ENCODE measurements around the gene ABHD12B. TPM values are rescaled to one million over a fixed set of nuclear protein-coding genes. Genes with fewer than 3 reads are reported as not detected.
"Not testable (repeated sequence)": the region's sequence is repeated elsewhere in the genome, so short reads cannot be mapped to it uniquely, and the experiment has no call there.

The ABHD12B gene
- total RNA-seq, 1 experiment from 2014 or later = not detected

GRCh38 chr14:50917449-50917848 is 45.6 kb downstream of the ABHD12B start:
- no peak for DNase-seq
- H3K36me3 ChIP-seq = no peaks in the 10 kb centered on the region
- no peaks in the 10 kb centered on the region for H3K27me3 ChIP-seq
- no peak overlapping the region for H3K4me3 ChIP-seq
- H3K9me3 ChIP-seq = no peaks in the 10 kb centered on the region

- not testable (repeated sequence) for H3K27me3 ChIP-seq, H3K4me3 ChIP-seq, DNase-seq, H3K36me3 ChIP-seq, H3K9me3 ChIP-seq
Observed at GRCh38 chr14:50919524-50919923, 47.7 kb downstream of the ABHD12B start.

- H3K4me3 ChIP-seq = no peak overlapping the region
- H3K36me3 ChIP-seq = no peaks in the 10 kb centered on the region
- DNase-seq = no peak
- no peaks in the 10 kb centered on the region for H3K9me3 ChIP-seq
- H3K27me3 ChIP-seq = no peaks in the 10 kb centered on the region
Observed at GRCh38 chr14:50920482-50921230, 48.8 kb downstream of the ABHD12B start.

- H3K36me3 ChIP-seq = no peaks in the 10 kb centered on the region
Observed at GRCh38 chr14:50922803-50923202, 51.0 kb downstream of the ABHD12B start.

GRCh38 chr14:50924236-50924635 is 52.4 kb downstream of the ABHD12B start:
- no peak overlapping the region for H3K4me3 ChIP-seq
- H3K27me3 ChIP-seq = no peaks in the 10 kb centered on the region
- DNase-seq = no peak
- no peaks in the 10 kb centered on the region for H3K9me3 ChIP-seq
- H3K36me3 ChIP-seq = no peaks in the 10 kb centered on the region

More at GRCh38 chr14:50922803-50923202, 51.0 kb downstream of the ABHD12B start:
- Histone ChIP-seq H3K27me3 (no peaks in the 10 kb centered on the region), H3K4me3 (no peak overlapping the region), H3K9me3 (no peaks in the 10 kb centered on the region)
- no peak for DNase-seq

GRCh38 chr14:50924843-50925242 is 53.0 kb downstream of the ABHD12B start:
- Histone ChIP-seq H3K27me3 (no peaks in the 10 kb centered on the region), H3K36me3 (no peaks in the 10 kb centered on the region)
- no peak for DNase-seq

GRCh38 chr14:50926851-50927386 is 55.1 kb downstream of the ABHD12B start:
- Histone ChIP-seq H3K4me3 (no peak overlapping the region), H3K9me3 (no peaks in the 10 kb centered on the region), H3K27me3 (no peaks in the 10 kb centered on the region), H3K36me3 (no peaks in the 10 kb centered on the region)
- no peak for DNase-seq

More at GRCh38 chr14:50924843-50925242, 53.0 kb downstream of the ABHD12B start:
- no peaks in the 10 kb centered on the region for H3K9me3 ChIP-seq
- no peak overlapping the region for H3K4me3 ChIP-seq

GRCh38 chr14:50928002-50928635 is 56.3 kb downstream of the ABHD12B start:
- no peaks in the 10 kb centered on the region for H3K27me3 ChIP-seq
- H3K4me3 ChIP-seq = no peak overlapping the region
- no peaks in the 10 kb centered on the region for H3K36me3 ChIP-seq
- DNase-seq = no peak
- no peaks in the 10 kb centered on the region for H3K9me3 ChIP-seq

- no peaks in the 10 kb centered on the region for H3K9me3 ChIP-seq
- no peak for DNase-seq
- no peak overlapping the region for H3K4me3 ChIP-seq
- H3K36me3 ChIP-seq = no peaks in the 10 kb centered on the region
- H3K27me3 ChIP-seq = no peaks in the 10 kb centered on the region
Observed at GRCh38 chr14:50929506-50929905, 57.7 kb downstream of the ABHD12B start.

GRCh38 chr14:50931559-50931958 is 59.7 kb downstream of the ABHD12B start:
- H3K4me3 ChIP-seq = no peak overlapping the region
- no peaks in the 10 kb centered on the region for H3K9me3 ChIP-seq
- DNase-seq = no peak
- H3K36me3 ChIP-seq = no peaks in the 10 kb centered on the region
- no peaks in the 10 kb centered on the region for H3K27me3 ChIP-seq

GRCh38 chr14:50932156-50932555 is 60.3 kb downstream of the ABHD12B start:
- H3K36me3 ChIP-seq = no peaks in the 10 kb centered on the region
- no peaks in the 10 kb centered on the region for H3K9me3 ChIP-seq
- DNase-seq = no peak
- H3K27me3 ChIP-seq = no peaks in the 10 kb centered on the region
- no peak overlapping the region for H3K4me3 ChIP-seq

- Histone ChIP-seq H3K4me3 (no peak overlapping the region), H3K9me3 (no peaks in the 10 kb centered on the region), H3K36me3 (no peaks in the 10 kb centered on the region), H3K27me3 (no peaks in the 10 kb centered on the region)
- DNase-seq = no peak
Observed at GRCh38 chr14:50932592-50933495, 61.0 kb downstream of the ABHD12B start.

- Histone ChIP-seq H3K9me3 (no peaks in the 10 kb centered on the region), H3K36me3 (no peaks in the 10 kb centered on the region)
Observed at GRCh38 chr14:50935126-50936015, 63.5 kb downstream of the ABHD12B start.

GRCh38 chr14:50936016-50936340 is 64.1 kb downstream of the ABHD12B start:
- H3K36me3 ChIP-seq = no peaks in the 10 kb centered on the region
- DNase-seq = no peak
- no peaks in the 10 kb centered on the region for H3K9me3 ChIP-seq
- H3K27me3 ChIP-seq = no peaks in the 10 kb centered on the region
- no peak overlapping the region for H3K4me3 ChIP-seq

More at GRCh38 chr14:50935126-50936015, 63.5 kb downstream of the ABHD12B start:
- DNase-seq = no peak
- Histone ChIP-seq H3K27me3 (no peaks in the 10 kb centered on the region), H3K4me3 (no peak overlapping the region)

- Histone ChIP-seq H3K4me3 (no peak overlapping the region), H3K36me3 (no peaks in the 10 kb centered on the region), H3K9me3 (no peaks in the 10 kb centered on the region), H3K27me3 (no peaks in the 10 kb centered on the region)
- no peak for DNase-seq
Observed at GRCh38 chr14:50936882-50937281, 65.0 kb downstream of the ABHD12B start.

- H3K4me3 ChIP-seq = no peak overlapping the region
- no peaks in the 10 kb centered on the region for H3K36me3 ChIP-seq
- H3K9me3 ChIP-seq = no peaks in the 10 kb centered on the region
- no peaks in the 10 kb centered on the region for H3K27me3 ChIP-seq
- DNase-seq = no peak
Observed at GRCh38 chr14:50937325-50937724, 65.5 kb downstream of the ABHD12B start.
